Activated CD8-positive, alpha-beta memory T cell treated with anti-CD3 and anti-CD28 coated beads, Interleukin-2, amount 10 ng/mL, durations not matched to agents 7 days and 5 days (primary cell): ENCODE data around the gene TRA2B. TPM values are rescaled to one million over a fixed set of nuclear protein-coding genes. Genes with fewer than 3 reads are reported as not detected.
A peak's percentile ranks its signal among the peaks of the same experiment; 100 is the strongest.

Source experiments
- ATAC-seq: fragments of 150-1000 bp; cut with Tn5 transposase; one replicate; pipeline ENCODE4 v1.10.0; 2021; ENCODE audit warnings: moderate library complexity
- CTCF ChIA-PET: fragments of 350-600 bp; sonication (Branson Sonifier 250); formaldehyde crosslinking; loops from one replicate; lab custom pipeline; 2021; ENCODE audit warnings: antibody characterized with exemption; lab: Charles Lee
- DNase-seq: peaks from one replicate; pipeline ENCODE4 v3.0.0-alpha.2; 2020
- H3K27ac Mint-ChIP-seq: one replicate; pipeline ENCODE4 v1.8.0; 2021; ENCODE audit warnings: mild to moderate bottlenecking, mixed read lengths
- H3K27me3 Mint-ChIP-seq: one replicate; pipeline ENCODE4 v1.8.0; 2021; ENCODE audit warnings: mixed read lengths
- H3K36me3 Mint-ChIP-seq: one replicate; pipeline ENCODE4 v1.8.0; 2021; ENCODE audit warnings: mild to moderate bottlenecking, mixed read lengths
- H3K4me1 Mint-ChIP-seq: one replicate; pipeline ENCODE4 v1.8.0; 2021; ENCODE audit warnings: mixed read lengths
- H3K4me3 Mint-ChIP-seq: one replicate; pipeline ENCODE4 v1.8.0; 2021; ENCODE audit warnings: mild to moderate bottlenecking, moderate library complexity, mixed read lengths
- H3K9me3 Mint-ChIP-seq: one replicate; pipeline ENCODE4 v1.8.0; 2022; ENCODE audit warnings: low read depth, mixed read lengths
- total RNA-seq, 2 experiments: library from RNA; stranded (reverse); gene quantifications; one replicate each; pipeline ENCODE4 v1.2.3, GENCODE V29; 2021

The TRA2B gene
- 100 to 1,000 TPM; 246 to 256 TPM for total RNA-seq

- Mint-ChIP-seq H3K9me3 (no peaks in the 10 kb centered on the region), H3K27ac (peak within 1 kb of the TSS; percentile 100), H3K4me3 (peak within 1 kb of the TSS; percentile 100), H3K36me3 (peaks cover 48% of the 10 kb centered on the region), H3K4me1 (peaks cover 28% of the 10 kb centered on the region), H3K27me3 (peaks cover 10% of the 10 kb centered on the region)
- ATAC-seq: peak; percentile 91
- peak; percentile 99 for DNase-seq
- CTCF ChIA-PET: interaction anchor here (0.6 to 1.0 kb wide), 3 partner anchors 10 to 603 kb away, joined by 3 read pairs; no protein-coding TSS in a partner anchor
These were observed at the start of gene TRA2B for GRCh38 chr3:185937689-185938374. TSS of gene TRA2B (minus strand) at chr3:185938014. CDS start at chr3:185937860, 154 bp downstream.

GRCh38 chr3:185986198-185986777 is 48.5 kb upstream of the TRA2B start:
- CTCF ChIA-PET: interaction anchor here (1.4 to 2.0 kb wide), 2 partner anchors 8 to 275 kb away, joined by 3 to 12 read pairs; no protein-coding TSS in a partner anchor
- H3K9me3 Mint-ChIP-seq: no peaks in the 10 kb centered on the region

GRCh38 chr3:185984203-185984602 is 46.4 kb upstream of the TRA2B start:
- H3K9me3 Mint-ChIP-seq: no peaks in the 10 kb centered on the region
- DNase-seq (no peak), ATAC-seq (no peak)
- H3K36me3 Mint-ChIP-seq: no peaks in the 10 kb centered on the region
- CTCF ChIA-PET: interaction anchor here (0.6 to 2.9 kb wide), 2 partner anchors 42 to 81 kb away, joined by 3 to 27 read pairs; no protein-coding TSS in a partner anchor
- H3K27me3 Mint-ChIP-seq: peaks cover 30% of the 10 kb centered on the region
- no peak overlapping the region for H3K4me3 Mint-ChIP-seq
- no peak overlapping the region for H3K27ac Mint-ChIP-seq
- H3K4me1 Mint-ChIP-seq: peaks cover 2% of the 10 kb centered on the region

More at GRCh38 chr3:185986198-185986777, 48.5 kb upstream of the TRA2B start:
- Mint-ChIP-seq H3K36me3 (no peaks in the 10 kb centered on the region), H3K4me1 (peaks cover 2% of the 10 kb centered on the region), H3K27ac (no peak overlapping the region), H3K4me3 (no peak overlapping the region), H3K27me3 (peaks cover 26% of the 10 kb centered on the region)
- ATAC-seq: no peak
- DNase-seq: no peak

DNA sequence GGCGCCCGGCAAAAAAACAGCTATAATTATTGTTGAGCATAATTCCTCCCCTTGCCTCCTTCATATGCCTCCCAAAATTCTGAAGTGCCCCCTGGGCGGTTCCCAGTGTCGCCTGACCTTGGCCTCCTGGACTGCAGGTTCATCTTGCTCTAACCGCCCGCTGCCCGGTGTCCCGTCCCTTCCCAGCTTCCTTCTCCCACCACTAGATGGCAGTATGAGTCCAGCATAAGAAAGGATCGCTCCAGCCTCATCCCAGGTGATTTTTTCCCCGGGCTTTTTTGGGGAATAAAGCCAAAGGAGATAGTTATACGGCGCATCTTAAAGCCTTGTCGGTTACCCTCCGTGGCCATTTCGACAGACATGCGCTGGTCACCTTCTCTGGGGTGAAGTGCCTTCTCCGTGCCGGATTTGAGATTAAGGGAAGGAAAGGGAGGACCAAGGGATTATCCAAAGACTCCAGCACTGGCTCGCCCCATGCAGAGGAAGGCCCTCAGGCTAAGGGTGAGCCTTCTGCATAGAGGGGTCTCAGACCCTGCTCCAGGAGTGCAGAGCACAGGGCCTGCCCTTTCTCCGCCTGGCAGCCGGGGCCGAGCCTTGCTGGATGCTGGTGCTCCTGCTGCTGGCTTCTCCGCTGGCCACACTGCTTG is 45.8 kb upstream of the TRA2B start:
- ATAC-seq (peak; percentile 78), DNase-seq (peak; percentile 61)
- Mint-ChIP-seq H3K4me1 (peaks cover 3% of the 10 kb centered on the region), H3K27me3 (peaks cover 34% of the 10 kb centered on the region), H3K4me3 (no peak overlapping the region), H3K9me3 (no peaks in the 10 kb centered on the region), H3K27ac (no peak overlapping the region), H3K36me3 (no peaks in the 10 kb centered on the region)
- CTCF ChIA-PET: interaction anchor here (0.6 to 2.9 kb wide), 29 partner anchors 9 to 633 kb away, joined by 3 to 36 read pairs (median 4); partner anchors contain the start of gene CRYGS

DNA sequence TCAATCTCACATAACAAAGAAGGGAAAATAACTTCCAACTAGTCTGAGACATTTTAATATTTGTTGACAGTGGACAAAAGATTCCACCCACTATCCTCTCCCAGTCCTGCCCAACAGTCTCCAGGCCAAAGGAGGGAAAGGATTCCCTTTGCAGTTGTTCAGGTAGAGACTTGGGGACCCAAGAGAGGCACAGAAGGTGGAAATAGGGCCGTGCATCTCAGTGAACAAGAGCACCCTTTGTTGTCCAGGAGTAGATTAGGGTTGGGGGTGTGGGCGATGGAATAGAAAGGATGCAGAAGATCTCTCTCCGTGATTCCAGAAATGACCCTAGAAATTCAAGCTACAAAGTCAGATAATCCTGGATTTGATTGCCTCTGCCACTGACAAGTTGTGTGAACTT is 44.8 kb upstream of the TRA2B start:
- no peaks in the 10 kb centered on the region for H3K9me3 Mint-ChIP-seq
- CTCF ChIA-PET: interaction anchor here (0.8 to 2.9 kb wide), 18 partner anchors 13 to 634 kb away, joined by 3 to 36 read pairs (median 4); partner anchors contain the start of gene CRYGS
- no peak overlapping the region for H3K4me3 Mint-ChIP-seq
- H3K27me3 Mint-ChIP-seq: peaks cover 31% of the 10 kb centered on the region
- H3K36me3 Mint-ChIP-seq: no peaks in the 10 kb centered on the region
- peaks cover 6% of the 10 kb centered on the region for H3K4me1 Mint-ChIP-seq
- DNase-seq (no peak), ATAC-seq (no peak)
- no peak overlapping the region for H3K27ac Mint-ChIP-seq

GRCh38 chr3:185981621-185982020 is 43.8 kb upstream of the TRA2B start:
- Mint-ChIP-seq H3K36me3 (no peaks in the 10 kb centered on the region), H3K9me3 (no peaks in the 10 kb centered on the region), H3K27ac (no peak overlapping the region), H3K27me3 (peaks cover 31% of the 10 kb centered on the region), H3K4me1 (peaks cover 15% of the 10 kb centered on the region), H3K4me3 (no peak overlapping the region)
- DNase-seq: no peak
- no peak for ATAC-seq
- CTCF ChIA-PET: interaction anchor here (0.9 to 2.9 kb wide), 6 partner anchors 13 to 633 kb away, joined by 3 to 36 read pairs (median 14); no protein-coding TSS in a partner anchor

- no peak for ATAC-seq
- peaks cover 41% of the 10 kb centered on the region for H3K27me3 Mint-ChIP-seq
- peaks cover 15% of the 10 kb centered on the region for H3K4me1 Mint-ChIP-seq
- H3K27ac Mint-ChIP-seq: no peak overlapping the region
- H3K4me3 Mint-ChIP-seq: no peak overlapping the region
- H3K9me3 Mint-ChIP-seq: no peaks in the 10 kb centered on the region
- CTCF ChIA-PET: interaction anchor here (1.1 to 4.3 kb wide), 4 partner anchors 36 to 637 kb away, joined by 6 to 38 read pairs (median 10); no protein-coding TSS in a partner anchor
- no peak for DNase-seq
- H3K36me3 Mint-ChIP-seq: no peaks in the 10 kb centered on the region
These were observed 41.9 kb upstream of the TRA2B start for GRCh38 chr3:185979721-185980121.

- no peaks in the 10 kb centered on the region for H3K9me3 Mint-ChIP-seq
- H3K27me3 Mint-ChIP-seq: peaks cover 43% of the 10 kb centered on the region
- H3K27ac Mint-ChIP-seq: no peak overlapping the region
- ATAC-seq (no peak), DNase-seq (no peak)
- H3K36me3 Mint-ChIP-seq: no peaks in the 10 kb centered on the region
- peaks cover 15% of the 10 kb centered on the region for H3K4me1 Mint-ChIP-seq
- H3K4me3 Mint-ChIP-seq: no peak overlapping the region
- CTCF ChIA-PET: interaction anchor here (0.9 to 4.3 kb wide), 8 partner anchors 9 to 562 kb away, joined by 3 to 38 read pairs (median 9); no protein-coding TSS in a partner anchor
These were observed 40.7 kb upstream of the TRA2B start for GRCh38 chr3:185978516-185978915.

DNA sequence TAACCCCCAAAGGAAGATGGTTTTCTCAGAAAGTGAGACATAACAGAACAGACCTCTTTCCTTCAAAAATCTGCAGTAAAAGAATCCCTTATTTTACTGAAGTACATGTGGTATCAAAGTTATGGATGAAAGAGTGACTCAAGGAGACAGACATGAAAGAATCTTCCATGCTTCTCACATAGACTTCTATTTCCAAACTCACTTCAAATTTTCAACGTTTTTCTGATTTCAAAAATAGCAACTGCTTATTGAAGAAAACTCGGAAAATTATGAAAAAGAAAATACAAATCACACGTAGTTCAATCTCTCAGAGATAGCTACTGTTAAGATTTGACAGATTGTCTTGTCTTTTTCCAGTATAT is 39.8 kb upstream of the TRA2B start:
- Mint-ChIP-seq H3K4me1 (peaks cover 14% of the 10 kb centered on the region), H3K27ac (no peak overlapping the region), H3K9me3 (no peaks in the 10 kb centered on the region), H3K36me3 (no peaks in the 10 kb centered on the region), H3K4me3 (no peak overlapping the region), H3K27me3 (peaks cover 40% of the 10 kb centered on the region)
- ATAC-seq (no peak), DNase-seq (no peak)
- CTCF ChIA-PET: interaction anchor here (0.9 to 4.3 kb wide), 18 partner anchors 10 to 844 kb away, joined by 3 to 38 read pairs (median 4); no protein-coding TSS in a partner anchor

DNA sequence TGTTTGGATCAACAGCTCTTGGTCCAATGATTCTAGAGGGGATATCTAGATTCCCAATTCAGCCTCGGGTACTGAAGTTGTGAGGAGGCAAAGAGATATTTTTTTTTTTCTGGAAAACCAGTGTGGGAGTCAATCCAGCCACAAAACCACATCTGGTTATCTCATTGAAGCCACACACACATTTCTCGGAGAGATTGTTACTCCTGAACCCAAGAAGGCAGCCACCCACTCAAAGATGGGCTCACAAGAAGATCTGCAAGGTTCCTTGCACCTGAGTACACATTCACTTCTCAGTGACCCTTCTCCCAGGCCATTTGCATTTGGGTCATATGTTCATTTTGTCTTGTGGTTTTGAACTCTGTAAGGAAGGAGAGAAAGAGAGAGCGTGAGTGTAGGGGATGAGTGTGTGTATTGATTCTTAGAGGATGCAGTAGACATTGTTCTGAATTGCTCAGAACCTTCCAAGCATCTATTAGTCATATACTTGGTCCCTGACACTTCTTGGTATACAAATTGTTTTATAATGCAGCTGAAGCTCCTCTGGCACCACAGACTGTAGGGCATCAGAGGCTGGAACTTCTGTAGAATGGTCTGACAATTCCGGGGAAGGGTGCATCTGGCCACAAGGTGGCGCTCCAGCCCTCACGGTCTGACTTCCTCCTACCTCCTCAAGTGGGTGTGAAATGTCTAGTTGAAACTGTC is 39.3 kb upstream of the TRA2B start:
- H3K4me3 Mint-ChIP-seq: no peak overlapping the region
- H3K36me3 Mint-ChIP-seq: no peaks in the 10 kb centered on the region
- H3K9me3 Mint-ChIP-seq: no peaks in the 10 kb centered on the region
- H3K27me3 Mint-ChIP-seq: peaks cover 35% of the 10 kb centered on the region
- ATAC-seq (peak; percentile 97), DNase-seq (peak; percentile 90)
- H3K4me1 Mint-ChIP-seq: peaks cover 14% of the 10 kb centered on the region
- CTCF ChIA-PET: interaction anchor here (0.9 to 4.3 kb wide), 21 partner anchors 9 to 845 kb away, joined by 3 to 38 read pairs (median 4); no protein-coding TSS in a partner anchor
- no peak overlapping the region for H3K27ac Mint-ChIP-seq

DNA sequence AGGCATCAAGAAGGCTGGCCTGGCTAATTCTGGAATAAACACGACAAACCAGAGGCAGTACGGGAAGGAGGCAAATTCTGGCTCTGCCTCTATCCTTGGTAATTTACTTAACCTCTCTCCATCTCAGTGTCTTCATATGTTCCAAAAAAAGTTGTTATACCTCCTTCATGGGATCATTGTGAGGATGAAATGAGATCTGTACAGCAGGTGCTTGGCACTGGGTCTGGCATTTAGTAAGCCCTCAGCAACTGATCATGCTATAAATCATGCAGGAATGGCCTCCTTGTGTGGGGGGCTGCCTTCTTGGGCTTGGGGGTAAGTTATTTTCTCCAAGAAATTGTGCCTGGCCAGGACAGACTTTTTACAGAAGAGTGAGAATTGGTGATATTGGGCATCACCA is 38.3 kb upstream of the TRA2B start:
- Mint-ChIP-seq H3K9me3 (no peaks in the 10 kb centered on the region), H3K36me3 (no peaks in the 10 kb centered on the region), H3K4me3 (no peak overlapping the region), H3K27ac (peak overlapping the region; percentile 4), H3K27me3 (peaks cover 29% of the 10 kb centered on the region), H3K4me1 (peaks cover 14% of the 10 kb centered on the region)
- ATAC-seq: no peak
- DNase-seq: no peak
- CTCF ChIA-PET: interaction anchor here (1.1 to 5.0 kb wide), 9 partner anchors 8 to 639 kb away, joined by 3 to 38 read pairs (median 9); no protein-coding TSS in a partner anchor

DNA sequence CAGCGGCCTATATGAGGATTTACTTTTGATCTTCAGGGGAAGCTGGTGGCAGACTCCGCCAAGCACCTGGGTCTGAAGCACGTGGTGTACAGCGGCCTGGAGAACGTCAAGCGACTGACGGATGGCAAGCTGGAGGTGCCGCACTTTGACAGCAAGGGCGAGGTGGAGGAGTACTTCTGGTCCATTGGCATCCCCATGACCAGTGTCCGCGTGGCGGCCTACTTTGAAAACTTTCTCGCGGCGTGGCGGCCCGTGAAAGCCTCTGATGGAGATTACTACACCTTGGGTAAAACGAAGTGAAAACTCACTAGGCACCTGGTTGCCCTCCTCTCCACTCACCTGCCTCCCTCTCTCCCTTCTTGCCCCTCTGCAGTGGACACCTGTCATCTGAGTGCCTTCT is 33.8 kb upstream of the TRA2B start:
- Mint-ChIP-seq H3K9me3 (no peaks in the 10 kb centered on the region), H3K36me3 (no peaks in the 10 kb centered on the region), H3K4me1 (no peaks in the 10 kb centered on the region), H3K27ac (no peak overlapping the region), H3K4me3 (no peak overlapping the region), H3K27me3 (peaks cover 16% of the 10 kb centered on the region)
- no peak for ATAC-seq
- CTCF ChIA-PET: interaction anchor here (5.0 kb wide), 1 partner anchor 28 kb away, joined by 17 read pairs; no protein-coding TSS in a partner anchor
- no peak for DNase-seq
